ENCODE data around the gene PAFAH1B1.
A peak's percentile ranks its signal among the peaks of the same experiment; 100 is the strongest.
"Not testable (repeated sequence)": the region's sequence is repeated elsewhere in the genome, so short reads cannot be mapped to it uniquely, and the experiment has no call there.

The PAFAH1B1 gene

DNA sequence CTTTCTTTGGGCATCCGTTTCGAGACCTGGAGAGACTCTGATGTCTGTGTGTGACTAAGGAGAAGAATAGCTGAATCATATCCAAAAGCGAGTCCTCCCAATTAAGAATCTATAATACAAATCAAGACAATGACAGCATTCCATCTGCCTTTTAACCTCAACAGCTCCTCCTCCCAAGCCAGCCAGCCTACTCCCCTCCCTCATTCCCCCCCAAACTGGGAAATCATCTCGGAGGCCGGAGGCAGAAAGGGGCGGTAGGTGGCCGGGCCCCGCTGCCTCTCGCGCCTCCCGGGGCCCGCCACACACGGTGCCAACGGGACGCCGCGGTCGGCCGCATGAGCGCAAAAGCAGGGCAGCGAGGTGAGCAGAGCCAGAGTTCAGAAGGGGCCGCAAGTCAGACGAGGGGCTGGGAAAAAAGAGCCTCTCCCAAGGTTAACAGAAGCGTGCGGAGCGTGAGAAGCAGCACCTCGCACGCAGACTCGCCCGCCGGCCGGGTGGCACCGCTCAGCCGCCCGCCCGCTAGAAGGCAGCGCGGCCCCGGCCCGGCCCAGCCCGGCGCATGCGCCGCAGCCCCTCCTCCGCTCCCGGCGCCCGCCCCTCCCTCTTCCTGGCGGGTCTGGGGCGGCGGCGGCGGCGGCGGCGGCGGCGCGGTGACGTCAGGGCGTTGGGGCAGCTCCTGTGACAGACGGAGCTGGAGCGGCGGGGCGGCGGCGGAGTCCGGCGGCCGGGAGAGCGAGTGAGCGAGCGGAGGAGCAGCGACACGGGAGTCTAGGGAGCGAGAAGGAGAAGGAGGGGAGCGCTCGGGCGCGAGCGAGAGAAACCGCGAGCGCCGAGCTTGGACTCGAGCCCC, at the start of gene PAFAH1B1:
Gene PAFAH1B1, plus strand, starts transcription at position 684 of the 850 bp plus-strand sequence. CDS start 44,635 bp downstream, outside the sequence.
- DNase-seq: peak; percentile 59

- DNase-seq: no peak
Observed at GRCh38 chr17:2545393-2545792, 48.1 kb upstream of the PAFAH1B1 start.

GRCh38 chr17:2547176-2547575, 46.3 kb upstream of the PAFAH1B1 start:
- DNase-seq: no peak

DNA sequence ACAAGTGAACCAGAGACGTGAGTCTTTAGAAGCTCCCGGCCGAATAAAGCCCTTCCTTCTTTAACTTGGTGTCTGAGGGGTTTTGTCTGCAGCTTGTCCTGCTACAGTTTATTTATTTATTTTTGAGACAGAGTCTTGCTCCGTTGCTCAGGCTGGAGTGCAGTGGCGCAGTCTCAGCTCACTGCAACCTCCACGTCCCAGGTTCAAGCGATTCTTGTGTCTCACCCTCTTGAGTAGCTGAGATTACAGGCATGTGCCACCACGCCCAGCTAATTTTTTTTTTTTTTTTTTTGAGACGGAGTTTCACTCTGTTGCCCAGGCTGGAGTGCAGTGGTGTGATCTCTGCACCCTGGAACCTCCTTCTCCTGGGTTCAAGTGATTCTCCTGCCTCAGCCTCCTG, 45.4 kb upstream of the PAFAH1B1 start:
- DNase-seq: not testable (repeated sequence)

- no peak for DNase-seq
Observed at GRCh38 chr17:2549392-2550211, 43.9 kb upstream of the PAFAH1B1 start.

DNA sequence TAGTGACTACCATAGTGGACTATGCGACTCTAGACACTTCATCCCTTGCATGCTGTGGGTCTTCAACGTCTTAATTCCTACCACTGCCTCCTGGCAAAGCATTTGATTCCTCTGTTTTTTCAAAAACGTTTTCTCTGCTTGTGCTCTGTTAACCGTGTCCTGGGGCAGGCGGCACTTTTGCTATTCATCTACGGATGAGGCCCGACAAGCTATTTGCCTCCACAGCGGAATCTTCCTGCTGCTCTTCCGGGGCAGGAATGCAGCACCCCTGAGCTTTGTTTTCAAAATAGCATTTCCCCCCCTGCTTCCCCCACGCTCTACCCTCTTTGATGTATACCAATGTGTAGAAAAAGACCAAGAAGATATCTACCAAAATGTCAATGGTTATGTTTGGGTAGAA, 42.0 kb upstream of the PAFAH1B1 start:
- DNase-seq: no peak

- DNase-seq: no peak
Observed at GRCh38 chr17:2551928-2552327, 41.5 kb upstream of the PAFAH1B1 start.

- no peak for DNase-seq
Observed at GRCh38 chr17:2560658-2561057, 32.8 kb upstream of the PAFAH1B1 start.

DNA sequence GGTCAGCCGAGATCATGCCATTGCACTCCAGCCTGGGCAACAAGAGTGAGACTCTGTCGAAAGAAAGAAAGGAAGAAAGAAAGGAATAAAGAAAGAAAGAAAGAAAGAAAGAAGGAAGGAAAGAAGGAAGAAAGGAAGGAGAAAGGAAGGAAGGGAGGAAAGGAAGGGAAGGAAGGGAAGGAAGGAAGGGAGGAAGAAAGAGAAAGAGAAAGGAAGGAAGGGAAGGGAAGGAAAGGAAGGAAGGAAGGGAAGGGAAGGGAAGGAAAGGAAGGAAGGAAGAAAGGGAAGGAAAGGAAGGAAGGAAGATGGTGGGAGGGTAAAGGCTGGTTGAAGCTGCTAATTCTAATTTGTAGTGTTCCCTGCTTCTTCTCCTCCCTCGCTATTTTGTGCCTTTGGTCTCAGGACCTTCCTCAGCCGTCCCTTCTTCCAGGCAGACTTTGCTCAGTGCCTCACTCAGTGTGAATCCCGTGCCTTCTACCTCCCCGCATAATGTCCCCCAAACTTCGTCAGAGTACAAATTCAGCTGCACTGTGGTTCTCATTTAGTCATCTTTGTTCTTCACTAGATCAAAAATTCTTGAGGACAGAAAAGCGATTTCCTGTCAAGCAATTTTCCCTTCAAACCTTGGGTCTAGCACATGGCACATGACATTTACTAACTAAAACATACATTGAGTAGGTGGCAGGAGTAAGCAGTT, 31.1 kb upstream of the PAFAH1B1 start:
- no peak for DNase-seq

GRCh38 chr17:2563061-2563460, 30.4 kb upstream of the PAFAH1B1 start:
- DNase-seq: no peak

- no peak for DNase-seq
Observed at GRCh38 chr17:2563543-2563942, 29.9 kb upstream of the PAFAH1B1 start.

- DNase-seq: no peak
Observed at GRCh38 chr17:2564877-2565276, 28.6 kb upstream of the PAFAH1B1 start.

DNA sequence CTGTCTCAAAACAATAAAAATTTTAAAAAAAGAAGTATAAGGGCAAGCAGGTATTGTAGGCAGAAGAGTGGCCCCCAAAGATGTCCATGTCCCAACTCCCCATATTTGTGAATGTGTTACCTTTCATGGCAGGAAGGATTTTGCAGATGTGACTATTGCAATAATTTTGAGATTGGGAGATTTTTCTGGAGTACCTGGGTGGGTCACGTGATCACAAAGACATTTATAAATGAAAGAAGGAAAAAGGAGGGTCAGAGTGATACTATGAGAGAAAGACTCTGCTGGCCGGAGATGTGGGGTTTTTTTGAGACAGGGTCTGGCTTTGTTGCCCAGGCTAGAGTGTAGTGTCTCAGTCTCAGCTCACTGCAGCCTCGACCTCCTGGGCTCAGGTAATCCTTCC, 27.4 kb upstream of the PAFAH1B1 start:
- DNase-seq: no peak

GRCh38 chr17:2571523-2572303, 21.7 kb upstream of the PAFAH1B1 start:
- no peak for DNase-seq

GRCh38 chr17:2572304-2572609, 21.2 kb upstream of the PAFAH1B1 start:
- not testable (repeated sequence) for DNase-seq

DNA sequence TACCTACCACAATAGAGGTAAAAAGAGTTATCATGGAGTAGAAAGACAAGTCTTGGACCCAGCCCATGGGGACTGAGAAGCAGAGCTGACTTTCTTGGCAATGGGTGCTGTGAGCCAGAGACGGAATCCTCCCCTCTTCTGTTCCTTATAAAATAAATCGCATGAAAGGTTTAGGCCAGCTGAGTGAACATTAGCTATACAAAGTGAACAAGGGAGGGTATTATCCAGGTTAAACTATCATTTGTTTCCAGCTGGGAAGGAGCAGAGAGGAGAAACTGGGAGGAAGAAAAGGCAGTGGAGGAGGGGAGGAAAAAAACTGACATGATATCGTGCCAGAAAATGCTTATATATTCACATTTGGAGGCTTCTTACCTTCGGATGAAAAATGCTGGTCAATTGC, 13.3 kb upstream of the PAFAH1B1 start:
- no peak for DNase-seq

- no peak for DNase-seq
Observed at GRCh38 chr17:2580661-2581060, 12.8 kb upstream of the PAFAH1B1 start.

DNA sequence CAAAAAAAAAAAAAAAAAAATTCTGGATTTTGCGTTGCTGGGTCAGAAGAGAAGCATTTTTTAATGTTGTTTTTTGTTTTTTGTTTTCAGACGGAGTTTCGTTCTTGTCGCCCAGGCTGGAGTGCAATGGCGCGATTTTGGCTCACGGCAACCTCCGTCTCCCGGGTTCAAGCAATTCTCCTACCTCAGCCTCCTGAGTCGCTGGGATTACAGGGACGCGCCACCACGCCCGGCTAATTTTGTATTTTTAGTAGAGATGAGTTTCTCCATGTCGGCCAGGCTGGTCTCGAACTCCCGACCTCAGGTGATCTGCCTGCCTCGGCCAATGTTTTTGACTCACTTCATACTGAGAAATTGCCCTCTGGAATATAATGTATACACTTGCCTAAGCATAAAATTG, 11.0 kb upstream of the PAFAH1B1 start:
- DNase-seq: no peak

DNA sequence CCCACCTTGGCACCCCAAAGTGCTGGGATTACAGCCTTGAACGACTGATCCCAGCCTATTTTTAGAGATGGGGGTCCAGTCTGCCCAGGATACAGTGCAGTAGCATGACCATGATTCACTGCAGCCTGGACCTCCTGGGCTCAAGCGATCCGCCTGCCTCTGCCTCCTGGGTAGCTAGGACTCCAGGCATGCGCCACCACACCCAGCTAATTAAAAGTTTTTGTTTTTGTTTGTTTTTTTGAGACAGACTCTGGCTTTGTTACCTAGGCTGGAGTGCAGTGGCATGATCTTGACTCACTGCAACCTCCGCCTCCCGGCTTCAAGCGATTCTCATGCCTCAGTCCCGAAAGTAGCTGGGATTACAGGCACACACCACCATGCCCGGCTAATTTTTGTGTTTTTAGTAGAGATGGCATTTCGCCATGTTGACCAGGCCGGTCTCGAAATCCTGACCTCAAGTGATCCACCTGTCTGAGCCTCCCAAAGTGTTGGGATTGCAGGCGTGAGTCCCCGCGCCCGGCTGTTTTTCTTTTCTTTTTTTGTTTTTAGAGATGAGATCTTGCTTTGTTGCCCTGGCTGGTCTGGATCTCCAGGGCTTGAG, 2.3 kb upstream of the PAFAH1B1 start:
- DNase-seq: no peak

DNA sequence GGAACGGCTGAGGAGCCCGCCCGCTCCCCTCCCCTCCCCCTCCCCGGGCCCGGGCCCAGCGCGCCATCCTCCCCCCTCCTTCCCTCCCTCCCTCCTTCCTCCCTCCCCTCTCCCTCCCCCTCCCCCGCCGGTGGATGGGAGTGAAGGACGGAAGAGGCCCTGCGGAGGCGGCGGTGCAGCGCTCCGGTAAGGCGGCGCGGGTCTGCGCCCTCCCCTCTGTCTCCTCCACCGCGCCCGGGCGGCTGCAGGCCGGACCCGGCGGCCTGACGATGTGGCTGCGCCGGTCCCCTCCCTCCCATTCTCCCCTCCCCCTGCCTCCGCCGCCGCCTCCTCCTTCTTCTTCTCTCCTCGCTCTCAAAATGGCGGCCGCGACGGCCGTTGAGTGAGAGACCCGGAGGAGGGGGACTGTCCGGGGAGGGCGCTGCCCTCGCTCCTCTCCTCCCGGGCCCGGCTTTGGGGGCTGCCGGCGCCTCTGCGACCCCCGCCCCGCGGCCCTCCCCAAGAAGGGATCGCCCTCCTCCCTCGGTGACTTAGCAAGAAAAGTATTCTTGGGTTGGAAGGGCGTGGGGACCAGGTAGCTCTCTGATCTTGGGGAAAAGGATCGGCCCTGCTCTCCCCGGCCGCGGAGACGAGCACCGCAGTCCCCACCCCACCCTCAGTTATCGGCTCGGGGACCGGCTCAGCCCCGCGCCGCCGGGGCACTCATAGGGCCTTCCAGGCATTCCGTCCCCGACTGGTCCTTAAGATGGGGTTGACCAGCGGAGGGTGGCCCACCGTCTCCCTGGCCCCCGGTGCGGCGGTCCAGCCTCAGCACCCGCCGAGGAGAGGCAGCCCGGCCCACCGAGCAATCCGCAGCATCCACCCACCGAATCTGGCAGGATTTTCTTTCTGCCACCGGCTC, 617 bp downstream of the PAFAH1B1 start:
- no peak for DNase-seq
